ENCODE results near the gene CYB5R4.

The CYB5R4 gene

GRCh38 chr6:83960664-83961063 lies 101.2 kb downstream of the CYB5R4 start:
- no peak overlapping the region for H3K4me3 ChIP-seq (ENCODE audit: low read depth, low read length)
- no peak for DNase-seq (ENCODE audit: low read depth)
- TF ChIP-seq CTCF (conservative IDR thresholded peaks at IDR 0.05; ENCODE audit: low read depth, low read length), result no peak

- no peak for TF ChIP-seq CTCF (conservative IDR thresholded peaks at IDR 0.05; ENCODE audit: low read depth, low read length)
- H3K4me3 ChIP-seq (ENCODE audit: low read depth, low read length), result no peak overlapping the region
- no peak for DNase-seq (ENCODE audit: low read depth)
Measured at GRCh38 chr6:83962582-83962981, 103.1 kb downstream of the CYB5R4 start.

DNA sequence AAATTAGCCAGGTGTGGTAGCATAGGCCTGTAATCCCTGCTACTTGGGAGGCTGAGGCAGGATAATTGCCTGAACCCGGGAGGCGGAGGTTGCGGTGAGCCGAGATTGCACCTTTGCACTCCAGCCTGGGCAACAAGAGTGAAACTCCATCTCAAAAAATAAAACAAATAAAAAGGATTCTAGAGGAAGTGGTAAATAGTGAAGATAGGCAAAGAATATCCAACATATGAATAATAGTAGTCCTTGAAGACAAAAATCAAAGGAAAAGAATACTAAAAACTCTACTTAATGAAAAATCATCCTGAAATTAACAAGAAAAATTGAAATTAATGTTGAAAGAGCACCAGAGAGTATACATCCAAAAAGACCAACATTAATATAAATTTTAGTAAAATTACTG lies 107.0 kb downstream of the CYB5R4 start:
- no peak for DNase-seq (ENCODE audit: low read depth)
- no peak for TF ChIP-seq CTCF (conservative IDR thresholded peaks at IDR 0.05; ENCODE audit: low read depth, low read length)
- H3K4me3 ChIP-seq (ENCODE audit: low read depth, low read length), result no peak overlapping the region

- no peak for TF ChIP-seq CTCF (conservative IDR thresholded peaks at IDR 0.05; ENCODE audit: low read depth, low read length)
- no peak for DNase-seq (ENCODE audit: low read depth)
Measured at GRCh38 chr6:83970582-83970981, 111.1 kb downstream of the CYB5R4 start.

DNA sequence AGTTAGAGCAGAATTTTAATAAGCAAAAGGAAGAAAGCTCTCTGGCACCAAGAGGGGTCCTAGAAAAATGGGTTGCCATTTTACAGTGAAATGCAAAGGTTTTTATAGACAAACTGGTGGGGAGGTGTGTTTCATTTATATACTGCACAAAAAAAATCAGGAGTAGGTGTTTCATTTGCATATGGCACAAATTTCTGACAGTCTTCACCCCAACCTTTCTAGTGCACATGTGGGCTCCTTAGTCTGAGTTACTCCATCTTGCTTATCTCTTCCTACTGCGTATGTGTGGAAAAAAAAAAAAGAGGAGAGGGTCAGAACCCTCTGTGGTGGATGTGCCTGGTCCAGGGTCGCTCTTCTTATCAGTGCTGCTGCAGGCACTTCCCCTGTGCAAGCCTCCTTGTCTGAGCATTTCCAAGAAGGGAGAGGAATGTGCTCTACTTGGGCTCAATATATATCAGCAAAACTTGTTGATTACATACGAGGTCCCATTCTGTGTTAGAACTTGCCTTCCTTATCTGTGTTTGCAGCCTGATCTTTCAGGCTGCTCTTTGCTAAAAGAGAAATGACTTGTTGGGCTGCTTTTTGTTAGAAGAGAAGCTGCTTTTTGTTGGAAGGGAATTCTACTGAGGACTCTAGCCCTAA lies 115.0 kb downstream of the CYB5R4 start:
- no peak for DNase-seq (ENCODE audit: low read depth)

More at GRCh38 chr6:83970582-83970981, 111.1 kb downstream of the CYB5R4 start:
- no peak overlapping the region for H3K4me3 ChIP-seq (ENCODE audit: low read depth, low read length)

GRCh38 chr6:83976037-83976755 lies 116.7 kb downstream of the CYB5R4 start:
- no peak for TF ChIP-seq CTCF (conservative IDR thresholded peaks at IDR 0.05; ENCODE audit: low read depth, low read length)
- no peak for DNase-seq (ENCODE audit: low read depth)
- H3K4me3 ChIP-seq (ENCODE audit: low read depth, low read length), result no peak overlapping the region

More for the DNA sequence above, 115.0 kb downstream of the CYB5R4 start:
- no peak for TF ChIP-seq CTCF (conservative IDR thresholded peaks at IDR 0.05; ENCODE audit: low read depth, low read length)
- no peak overlapping the region for H3K4me3 ChIP-seq (ENCODE audit: low read depth, low read length)

DNA sequence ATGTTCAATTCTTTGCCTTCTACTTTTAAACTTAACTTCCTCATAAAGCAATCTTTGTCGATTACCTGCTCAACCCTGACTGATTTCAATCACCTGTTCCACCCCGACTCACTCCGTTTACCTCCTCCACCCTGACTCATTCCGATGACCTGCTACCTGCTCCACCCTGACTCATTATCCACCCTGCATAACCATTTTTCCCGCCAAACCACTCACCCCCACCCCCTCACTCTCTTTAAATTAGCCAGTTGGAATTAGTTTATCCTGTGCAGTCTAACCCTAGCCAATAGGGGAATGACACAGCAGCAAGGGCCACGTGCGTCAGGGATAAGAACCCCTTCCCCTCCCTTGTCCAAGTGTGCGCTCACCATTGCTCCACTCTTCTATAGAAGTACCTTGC lies 117.4 kb downstream of the CYB5R4 start:
- no peak for DNase-seq (ENCODE audit: low read depth)
- H3K4me3 ChIP-seq (ENCODE audit: low read depth, low read length), result no peak overlapping the region
- TF ChIP-seq CTCF (conservative IDR thresholded peaks at IDR 0.05; ENCODE audit: low read depth, low read length), result no peak
